ENCODE data around the gene SYTL4. TPM values are rescaled to one million over a fixed set of nuclear protein-coding genes. Genes with fewer than 3 reads are reported as not detected.
"Not testable (repeated sequence)": the region's sequence is repeated elsewhere in the genome, so short reads cannot be mapped to it uniquely, and the experiment has no call there.

Gene SYTL4
- total RNA-seq: 10 to 100 TPM; 30.4 to 30.7 TPM

GRCh38 chrX:100731441-100732281, at the start of gene SYTL4:
Gene SYTL4, minus strand, starts transcription at chrX:100732121. Its CDS starts 30,084 bp downstream, at chrX:100702037.
- peak within 1 kb of the TSS; percentile 59 for H3K27ac ChIP-seq
- peak; percentile 59 for DNase-seq
- no peak for TF ChIP-seq CTCF (IDR thresholded peaks at IDR 0.05)
- H3K4me1 ChIP-seq: no peaks in the 10 kb centered on the region
- H3K27me3 ChIP-seq: peaks cover 4% of the 10 kb centered on the region
- no peaks in the 10 kb centered on the region for H3K9me3 ChIP-seq
- intact Hi-C loops (cut with DNase I): no loop called here
- H3K9ac ChIP-seq (ENCODE audit: low read depth in 2 of 2, low read length in 2 of 2): peak within 1 kb of the TSS; percentile 68 to 82
- H3K4me3 ChIP-seq: peak within 1 kb of the TSS; percentile 50
- no peaks in the 10 kb centered on the region for H3K36me3 ChIP-seq

GRCh38 chrX:100769439-100769838, 37.5 kb upstream of the SYTL4 start:
- H3K9ac ChIP-seq (ENCODE audit: low read depth in 2 of 2, low read length in 2 of 2); H3K36me3 ChIP-seq; H3K27me3 ChIP-seq; H3K9me3 ChIP-seq; H3K4me1 ChIP-seq; DNase-seq; H3K4me3 ChIP-seq; H3K27ac ChIP-seq: not testable (repeated sequence)
- intact Hi-C loops (cut with DNase I): loop anchor here (5.0 kb wide), 1 partner anchor 257 kb away; no protein-coding TSS in a partner anchor

- Histone ChIP-seq H3K4me3 (no peak overlapping the region), H3K27me3 (no peaks in the 10 kb centered on the region), H3K27ac (no peak overlapping the region), H3K4me1 (no peaks in the 10 kb centered on the region), H3K9ac (ENCODE audit: low read depth in 2 of 2, low read length in 2 of 2) (no peak overlapping the region), H3K36me3 (no peaks in the 10 kb centered on the region), H3K9me3 (no peaks in the 10 kb centered on the region)
- intact Hi-C loops (cut with DNase I): loop anchor here (5.0 kb wide), 1 partner anchor 257 kb away; no protein-coding TSS in a partner anchor
- TF ChIP-seq CTCF (IDR thresholded peaks at IDR 0.05): peak; percentile 100
- DNase-seq: peak; percentile 95
Observed at GRCh38 chrX:100768679-100769338, 36.9 kb upstream of the SYTL4 start.

GRCh38 chrX:100750883-100751282, 19.0 kb upstream of the SYTL4 start:
- DNase-seq: no peak
- no peak for TF ChIP-seq CTCF (IDR thresholded peaks at IDR 0.05)
- intact Hi-C loops (cut with DNase I): loop anchor here (5.0 kb wide), 1 partner anchor 59 kb away; no protein-coding TSS in a partner anchor
- no peaks in the 10 kb centered on the region for H3K36me3 ChIP-seq
- H3K4me1 ChIP-seq: no peaks in the 10 kb centered on the region
- H3K4me3 ChIP-seq: no peak overlapping the region
- no peaks in the 10 kb centered on the region for H3K27me3 ChIP-seq
- H3K27ac ChIP-seq: no peak overlapping the region
- no peak overlapping the region for H3K9ac ChIP-seq (ENCODE audit: low read depth in 2 of 2, low read length in 2 of 2)
- H3K9me3 ChIP-seq: no peaks in the 10 kb centered on the region

- intact Hi-C loops (cut with DNase I): no loop called here
- no peak for TF ChIP-seq CTCF (IDR thresholded peaks at IDR 0.05)
- no peaks in the 10 kb centered on the region for H3K36me3 ChIP-seq
- no peak for DNase-seq
- no peaks in the 10 kb centered on the region for H3K4me1 ChIP-seq
- H3K9ac ChIP-seq (ENCODE audit: low read depth in 2 of 2, low read length in 2 of 2): no peak overlapping the region
- H3K4me3 ChIP-seq: no peak overlapping the region
- H3K27me3 ChIP-seq: no peaks in the 10 kb centered on the region
- H3K9me3 ChIP-seq: no peaks in the 10 kb centered on the region
- H3K27ac ChIP-seq: no peak overlapping the region
Observed at GRCh38 chrX:100748108-100748507, 16.2 kb upstream of the SYTL4 start.

Data from colonic mucosa (tissue), 4 donors.